NCI-H526 (cell line): Measurements from ENCODE around the gene WSCD1.

ENCODE experiments used
- DNase-seq, 2 experiments: peaks; one replicate each; lab custom pipeline; 2025; lab: John Stamatoyannopoulos, UW

WSCD1 gene

DNA sequence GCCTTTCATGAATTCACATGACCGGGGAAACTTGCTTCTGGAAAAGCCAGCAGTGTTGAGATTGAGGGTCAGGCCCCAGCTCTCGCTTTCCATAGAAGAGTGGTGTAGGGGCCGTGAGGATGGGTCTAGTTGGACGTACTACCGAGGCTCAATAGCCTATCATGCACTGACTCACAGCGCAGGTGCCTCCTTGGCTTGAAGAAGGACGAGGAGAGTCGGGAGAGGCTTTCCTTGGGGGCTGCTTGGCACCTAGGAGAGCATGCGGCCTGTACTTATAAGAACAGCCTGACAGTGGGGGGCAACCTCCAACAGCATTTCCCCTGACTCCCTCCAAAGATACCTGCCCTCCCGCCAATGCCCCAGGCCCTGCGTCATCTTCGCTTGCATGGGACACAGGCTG is 37.6 kb downstream of the WSCD1 start:
- no peak for DNase-seq

DNA sequence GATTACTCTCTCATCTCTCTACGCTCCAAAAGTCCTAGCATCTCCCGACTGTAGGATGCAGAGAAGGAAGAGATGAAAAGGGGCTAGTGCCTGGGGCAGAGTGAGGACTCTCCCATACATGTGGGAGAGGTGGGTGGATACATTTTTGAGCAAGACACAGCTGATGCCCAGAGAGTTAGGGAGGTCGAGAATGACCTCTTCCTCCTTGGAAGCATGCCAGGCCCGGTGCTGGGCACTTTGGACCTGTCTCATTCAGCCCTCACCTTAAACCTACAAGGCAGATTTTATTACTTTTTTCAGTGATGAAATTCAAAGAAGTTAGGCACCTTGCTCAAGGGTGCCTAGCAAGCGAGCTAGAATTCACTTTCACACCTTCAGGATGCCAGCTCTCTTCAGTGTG is 38.2 kb downstream of the WSCD1 start:
- DNase-seq = no peak

DNA sequence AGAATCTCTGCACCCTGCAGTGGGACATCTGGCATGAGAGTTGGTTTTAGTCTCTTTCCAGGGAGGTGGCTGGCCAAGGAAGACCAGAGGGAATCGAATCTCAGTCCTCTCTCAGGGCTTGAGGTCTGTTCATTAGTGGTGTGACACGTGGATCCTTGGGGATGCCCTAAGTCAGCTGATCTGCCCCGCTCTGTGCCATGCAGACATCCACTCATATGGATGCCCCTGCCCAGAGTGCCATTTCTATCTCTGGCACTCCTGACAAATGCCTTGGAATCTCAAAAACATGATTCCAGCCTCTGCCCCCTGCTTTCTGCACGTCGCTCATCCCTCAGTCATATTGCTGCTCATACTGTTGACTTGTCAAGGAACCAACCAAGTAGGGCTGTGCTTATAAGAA is 38.8 kb downstream of the WSCD1 start:
- DNase-seq = no peak

DNA sequence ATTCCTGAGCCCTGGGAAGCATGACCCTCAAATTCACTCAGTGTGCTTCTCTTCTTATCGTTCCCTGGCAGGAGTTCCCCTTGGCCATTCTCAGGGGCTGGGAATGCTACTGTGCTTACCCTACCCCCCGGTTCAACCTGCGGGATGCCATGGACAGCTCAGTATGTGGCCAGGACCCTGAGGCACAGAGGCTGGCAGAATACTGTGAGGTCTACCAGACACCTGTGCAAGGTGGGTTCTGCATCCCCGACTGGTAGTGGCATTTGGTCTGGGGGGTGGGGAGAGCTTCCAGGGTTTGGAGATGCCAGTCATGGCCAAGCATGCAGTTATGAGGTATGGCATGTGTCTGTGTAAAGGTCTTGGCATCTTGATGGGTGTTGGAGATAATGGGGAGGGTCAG is 39.4 kb downstream of the WSCD1 start:
- no peak for DNase-seq

DNA sequence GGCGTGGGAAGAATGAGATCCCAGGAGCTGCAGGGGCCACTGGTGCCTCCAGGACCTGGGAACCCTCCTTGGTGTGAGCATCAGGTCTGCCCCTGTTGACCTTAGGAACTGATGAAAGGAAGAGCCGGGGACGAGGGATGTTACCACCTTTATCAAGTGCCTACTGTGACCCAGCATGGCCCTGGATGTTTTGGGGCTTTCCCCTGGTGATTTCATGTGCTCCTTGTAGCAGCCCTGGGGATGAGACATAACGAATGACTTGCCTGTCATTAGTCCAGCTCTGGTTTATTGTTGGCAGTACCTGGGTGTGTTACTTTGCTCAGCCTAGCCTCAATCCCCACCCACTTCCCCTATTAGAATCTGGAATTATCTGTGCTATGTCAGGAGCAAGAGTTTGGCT is 39.9 kb downstream of the WSCD1 start:
- DNase-seq = no peak

DNA sequence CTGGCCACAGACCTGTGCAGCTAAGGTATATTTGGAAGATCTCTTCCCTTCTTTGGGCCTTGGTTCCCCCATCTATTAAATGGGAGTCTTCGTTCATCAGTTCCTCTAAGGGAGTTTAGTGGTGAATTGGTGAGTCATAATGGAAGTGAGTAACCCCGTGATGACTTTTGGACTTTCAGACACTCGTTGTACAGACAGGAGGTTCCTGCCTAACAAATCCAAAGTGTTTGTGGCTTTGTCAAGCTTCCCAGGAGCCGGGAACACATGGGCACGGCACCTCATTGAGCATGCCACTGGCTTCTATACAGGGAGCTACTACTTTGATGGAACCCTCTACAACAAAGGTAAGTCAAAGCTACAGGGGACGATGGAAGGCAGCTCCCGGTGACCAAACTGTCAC is 40.4 kb downstream of the WSCD1 start:
- no peak for DNase-seq

DNA sequence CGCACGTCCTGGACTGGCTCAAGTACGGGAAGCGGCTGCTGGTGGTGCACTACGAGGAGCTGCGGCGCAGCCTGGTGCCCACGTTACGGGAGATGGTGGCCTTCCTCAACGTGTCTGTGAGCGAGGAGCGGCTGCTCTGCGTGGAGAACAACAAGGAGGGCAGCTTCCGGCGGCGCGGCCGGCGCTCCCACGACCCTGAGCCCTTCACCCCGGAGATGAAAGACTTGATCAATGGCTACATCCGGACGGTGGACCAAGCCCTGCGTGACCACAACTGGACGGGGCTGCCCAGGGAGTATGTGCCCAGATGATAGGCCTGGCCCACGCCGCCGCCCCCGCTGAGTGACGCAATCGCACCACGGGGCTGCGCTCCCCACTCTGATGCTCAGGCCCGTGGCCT is 50.2 kb downstream of the WSCD1 start:
- no peak for DNase-seq

DNA sequence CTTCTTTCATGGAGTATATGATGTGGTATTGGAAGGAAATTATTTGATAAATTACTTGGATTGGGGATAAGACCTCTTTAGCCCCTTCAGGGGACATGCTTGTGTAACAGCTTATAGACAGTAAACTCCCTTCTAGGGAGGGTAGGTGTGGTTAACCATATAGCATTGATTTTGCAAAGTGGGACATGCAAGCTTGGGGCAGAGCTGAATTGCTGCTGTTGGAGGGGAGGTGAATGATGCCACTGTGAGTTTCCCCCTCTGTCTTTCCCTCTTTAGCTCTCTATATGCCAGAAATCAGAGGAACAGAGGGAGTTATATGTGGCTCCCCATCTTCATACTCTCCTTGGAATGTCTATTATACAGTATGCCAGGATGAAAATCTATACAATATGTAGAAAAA is 54.7 kb downstream of the WSCD1 start:
- no peak for DNase-seq

DNA sequence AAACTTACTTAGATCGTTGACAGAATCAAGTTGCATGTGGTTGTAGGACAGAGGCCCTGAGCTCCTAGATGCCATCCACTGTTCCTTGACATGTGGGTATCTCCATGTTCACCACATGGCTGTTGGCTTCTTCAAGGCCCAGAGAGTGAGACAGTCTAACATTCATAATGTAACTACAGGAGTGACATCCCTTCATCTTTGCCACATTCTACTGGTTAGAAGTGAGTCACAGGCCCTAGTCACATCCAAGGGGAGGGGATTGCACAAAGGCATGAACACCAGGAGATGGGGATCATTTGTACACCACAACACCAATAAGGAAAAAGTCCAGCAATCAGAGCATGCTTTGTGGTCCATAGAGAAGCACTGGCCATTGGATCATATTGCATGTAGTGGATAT is 56.6 kb downstream of the WSCD1 start:
- DNase-seq = no peak

DNA sequence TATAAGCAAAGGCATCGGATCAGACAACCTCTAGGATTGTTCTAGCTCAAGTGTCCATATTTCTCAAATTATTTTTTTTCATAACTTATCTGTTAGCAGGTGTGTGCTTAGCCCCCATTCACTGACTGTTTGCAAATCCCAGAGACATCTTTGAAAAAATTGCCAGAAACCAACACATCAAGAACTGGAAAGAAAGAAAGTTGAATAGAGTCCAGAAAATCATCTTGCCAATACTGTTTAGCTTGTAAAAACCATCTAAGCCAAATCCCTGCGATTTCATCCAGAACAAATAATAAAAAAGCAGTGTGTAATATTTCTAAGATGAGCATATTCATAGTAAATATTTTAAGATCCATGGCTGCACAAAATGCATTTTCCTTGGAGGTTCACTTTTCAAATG is 64.5 kb downstream of the WSCD1 start:
- DNase-seq = no peak

DNA sequence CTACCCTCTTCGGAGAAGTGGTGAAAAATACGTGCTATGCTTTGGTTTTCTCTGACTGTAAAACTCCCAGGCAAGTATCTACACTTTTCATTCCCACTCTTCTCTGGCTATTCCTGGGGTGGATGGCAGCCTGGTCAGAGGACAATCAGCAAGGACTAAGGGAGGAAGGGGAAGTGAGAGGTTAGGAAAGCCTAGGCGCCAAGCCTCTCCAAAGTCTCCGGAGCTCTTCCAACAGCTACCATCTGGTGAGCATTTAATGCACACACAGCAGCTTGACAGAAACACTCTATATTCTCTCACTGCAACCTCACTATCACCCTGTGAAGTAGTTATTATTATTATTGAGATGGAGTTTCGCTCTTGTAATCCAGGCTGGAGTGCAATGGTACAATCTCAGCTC is 65.1 kb downstream of the WSCD1 start:
- DNase-seq = no peak

DNA sequence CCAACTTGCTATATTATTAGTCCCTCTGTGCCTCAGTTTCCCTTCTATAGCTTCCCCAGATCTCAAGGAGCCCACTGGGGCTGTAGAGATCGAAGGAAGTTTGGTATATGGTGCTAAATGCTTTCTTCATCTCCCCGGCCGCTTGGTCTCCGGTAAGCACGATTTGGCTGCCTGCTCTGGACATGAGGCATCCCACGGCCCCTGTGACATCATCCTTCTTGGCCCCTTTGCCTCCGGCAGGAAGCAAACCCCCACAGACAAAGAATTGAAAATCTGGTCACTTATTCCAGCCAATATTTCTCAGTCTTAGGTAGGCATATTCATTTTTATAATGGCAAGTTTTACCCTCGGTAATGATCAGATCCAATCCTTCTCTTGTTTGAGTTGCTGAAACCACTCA is 65.8 kb downstream of the WSCD1 start:
- no peak for DNase-seq

DNA sequence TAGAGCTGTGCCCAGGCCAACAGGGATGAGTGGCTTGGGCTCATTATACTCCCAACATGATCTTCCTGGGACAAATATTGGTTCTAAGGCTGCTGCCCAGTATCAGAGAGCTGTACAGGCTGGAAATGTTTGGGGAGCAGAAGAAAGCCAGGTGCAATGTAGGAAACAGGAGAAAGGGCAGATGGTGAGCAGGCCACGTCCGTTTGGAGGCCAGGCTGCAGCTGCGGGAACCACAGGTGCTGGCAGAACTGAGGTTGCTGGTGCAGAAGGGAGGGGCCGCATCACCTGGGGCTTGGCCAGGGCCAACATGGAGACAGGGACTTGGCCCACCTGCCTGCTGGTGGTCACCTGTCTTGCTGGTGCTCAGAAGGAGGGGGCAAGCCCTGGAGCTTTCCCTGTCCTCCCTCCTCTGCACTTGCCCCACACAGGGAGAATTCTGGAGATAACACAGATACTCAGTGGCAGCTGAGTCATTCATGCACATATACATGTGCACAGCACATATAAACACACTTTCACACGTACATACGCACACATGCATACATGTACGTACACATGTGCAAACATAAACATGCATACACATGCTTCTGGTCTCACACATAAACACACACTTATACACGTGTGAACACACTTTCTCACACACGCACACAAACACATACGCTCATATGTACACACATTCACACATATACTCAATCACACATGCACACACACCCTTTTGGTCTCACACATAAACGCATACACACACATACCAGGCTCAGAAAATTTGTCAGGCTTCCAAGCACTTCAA is 67.7 kb downstream of the WSCD1 start:
- DNase-seq = peak in 1 of 2 experiments; percentile 16

DNA sequence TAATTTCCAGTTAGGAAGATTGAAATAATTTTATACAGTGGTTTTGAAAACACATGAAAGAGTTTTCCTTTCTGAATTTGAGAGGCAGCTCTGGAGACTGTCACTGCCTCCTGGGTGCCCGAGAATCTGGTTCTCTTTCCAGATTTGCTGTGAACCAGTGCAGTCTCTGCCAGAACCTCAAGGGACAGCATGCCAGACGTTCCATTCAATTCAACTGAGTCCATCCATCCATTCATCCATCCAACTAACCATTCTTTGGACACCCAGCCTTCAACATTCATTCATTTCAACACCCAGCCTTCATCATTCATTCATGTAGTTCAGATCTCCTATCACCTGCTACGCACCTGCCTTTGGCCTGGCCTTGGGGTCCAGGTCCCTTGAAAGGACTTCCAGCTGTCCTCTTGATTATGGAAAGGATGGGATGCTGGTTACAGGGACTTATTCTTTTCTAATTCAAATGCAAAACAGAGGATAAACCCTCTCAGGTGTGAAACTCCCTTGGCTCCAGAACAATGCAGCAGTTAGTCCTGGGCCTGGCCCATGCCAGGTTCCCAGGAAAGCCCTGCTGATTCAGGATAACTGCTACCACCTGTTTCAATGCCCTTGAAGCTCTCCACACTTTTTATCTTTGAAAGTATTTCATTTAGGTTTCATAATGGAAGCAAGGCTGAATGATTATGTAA is 68.7 kb downstream of the WSCD1 start:
- DNase-seq = peak; percentile 69 to 77

DNA sequence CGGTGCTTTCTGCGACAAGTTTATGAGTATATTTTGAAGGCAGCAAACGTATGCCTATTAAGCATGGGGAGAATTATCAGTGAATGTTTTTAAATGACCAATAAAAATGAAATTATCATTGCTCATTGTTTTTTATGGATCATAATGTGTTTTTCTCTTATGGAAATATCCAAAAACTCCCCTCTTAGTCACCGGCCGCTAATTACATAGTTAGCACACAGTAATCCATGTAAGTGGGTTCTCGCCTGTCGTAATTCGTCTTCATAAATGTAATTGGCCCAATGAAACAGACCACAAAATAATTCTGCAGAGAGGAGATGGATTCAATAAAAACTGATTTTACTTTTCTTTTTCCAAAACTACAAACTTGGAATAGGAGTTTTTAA is 69.3 kb downstream of the WSCD1 start:
- DNase-seq = peak in 1 of 2 experiments; percentile 10

DNA sequence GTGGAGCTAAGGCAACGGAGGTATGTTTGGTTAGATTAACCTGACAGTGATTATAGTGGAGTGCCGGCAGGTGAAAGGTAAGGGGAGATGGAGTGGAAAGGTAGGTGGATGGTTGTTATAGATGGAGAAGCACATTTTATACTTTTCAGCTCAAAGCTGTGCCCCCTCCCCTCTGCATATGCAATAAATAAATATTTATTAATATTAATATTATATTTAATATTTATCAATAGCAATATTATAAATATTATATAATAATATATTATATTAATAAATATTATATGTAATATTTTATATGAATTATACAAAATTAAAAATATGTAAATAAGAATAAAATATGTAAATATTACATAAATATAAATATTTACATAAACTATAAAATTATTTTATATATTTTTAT is 70.0 kb downstream of the WSCD1 start:
- DNase-seq = no peak

DNA sequence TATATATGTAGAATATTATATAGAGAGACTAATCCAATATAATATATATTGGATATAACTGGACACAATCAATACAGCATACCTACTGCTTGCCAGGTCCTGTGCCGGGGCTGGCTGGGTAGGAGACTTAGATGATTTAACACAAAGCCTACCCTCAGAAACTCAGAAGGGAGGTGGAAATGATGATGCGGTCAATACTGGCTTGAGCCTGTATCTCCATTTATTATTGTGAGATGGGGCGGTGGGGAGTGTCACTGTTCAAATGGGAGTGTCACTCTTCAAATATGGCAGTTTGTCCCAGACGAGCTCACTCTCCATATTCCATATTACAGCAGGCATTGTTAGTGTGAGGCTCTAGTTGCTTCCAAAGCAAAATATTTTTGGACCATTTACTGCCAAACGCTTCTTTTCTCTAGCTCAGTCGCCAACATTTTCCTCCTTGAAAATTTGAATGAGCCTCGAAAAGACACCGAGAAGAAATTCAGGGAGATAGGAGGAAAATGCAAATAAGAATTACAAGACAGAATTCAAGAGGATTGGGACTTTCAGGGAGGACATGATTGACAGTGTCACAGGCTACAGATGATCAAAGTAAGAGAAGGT is 70.7 kb downstream of the WSCD1 start:
- no peak for DNase-seq

DNA sequence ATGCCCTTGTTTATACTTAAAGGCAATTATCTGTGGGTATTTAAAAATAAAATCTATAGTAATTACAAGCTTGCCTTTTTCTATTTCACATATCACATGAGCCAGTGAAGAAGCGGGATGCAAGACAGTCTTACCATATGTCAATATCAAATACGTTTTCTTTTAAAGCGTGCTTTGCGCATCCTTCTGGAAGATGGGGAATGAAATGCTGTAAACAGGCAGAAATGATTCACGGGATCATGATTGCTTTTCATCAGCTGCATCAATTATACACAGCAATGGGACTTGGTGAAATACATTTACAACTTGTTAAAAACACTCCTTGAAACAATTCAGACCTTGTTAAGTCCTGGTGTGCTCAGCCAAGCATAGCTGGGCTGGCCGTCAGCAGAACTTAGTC is 72.5 kb downstream of the WSCD1 start:
- DNase-seq = no peak

DNA sequence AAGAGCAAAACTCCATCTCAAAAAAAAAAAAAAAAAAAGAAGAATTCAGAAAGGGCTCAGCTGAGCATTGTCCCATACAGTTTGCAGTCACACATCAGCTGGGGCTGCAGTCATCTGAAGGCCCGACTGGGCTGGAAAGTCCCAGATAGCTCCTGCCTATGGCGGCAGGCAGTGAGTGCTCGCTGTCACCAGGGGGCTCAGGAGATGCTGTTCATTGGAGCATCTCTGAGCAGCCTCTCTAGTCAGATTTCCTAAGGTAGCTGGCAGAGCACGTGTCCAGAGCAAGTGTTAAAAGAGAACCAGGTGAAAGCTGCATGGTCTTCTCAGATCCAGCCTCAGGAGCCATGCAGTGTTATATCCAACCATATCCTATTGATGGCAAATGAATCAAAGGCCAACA is 75.8 kb downstream of the WSCD1 start:
- no peak for DNase-seq

DNA sequence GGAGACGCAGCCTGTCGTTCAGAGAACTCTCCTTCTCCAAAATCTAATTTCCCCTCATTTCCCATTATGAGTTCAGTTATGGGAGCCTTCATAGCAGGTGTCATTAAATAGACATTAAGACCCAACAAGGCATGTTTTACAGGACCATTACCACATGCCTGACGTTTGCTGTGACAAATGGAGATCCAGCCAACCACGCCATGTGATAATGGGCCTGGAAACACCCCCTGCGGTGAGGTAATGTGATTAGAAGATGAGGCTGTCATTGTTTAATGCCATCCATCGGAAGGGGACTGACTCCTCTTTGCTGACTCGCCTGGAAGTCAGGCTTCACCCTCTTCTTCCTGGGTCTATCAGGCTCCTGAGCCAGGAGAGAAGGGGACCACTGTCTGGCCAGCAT is 76.9 kb downstream of the WSCD1 start:
- DNase-seq = no peak

DNA sequence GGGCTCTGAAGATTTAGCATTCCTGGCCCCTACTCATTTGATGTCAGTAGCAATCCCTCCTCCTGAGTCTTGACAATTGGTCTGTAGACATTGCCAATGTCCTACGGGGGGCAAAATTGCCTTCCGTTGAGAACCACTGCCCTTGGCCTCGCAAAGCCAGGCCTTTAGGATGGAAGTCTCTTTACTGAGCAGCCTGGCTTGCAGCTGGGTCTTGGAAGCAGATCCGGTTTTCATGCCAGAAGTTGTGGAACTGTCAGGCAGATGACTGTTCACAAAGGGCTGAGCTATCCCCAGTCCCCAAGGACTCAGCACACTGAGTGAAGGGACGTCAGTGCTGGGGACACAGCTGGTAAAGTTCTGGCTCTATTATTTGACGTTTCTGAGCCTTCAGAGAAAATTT is 83.2 kb downstream of the WSCD1 start:
- DNase-seq = peak; percentile 78 to 79

DNA sequence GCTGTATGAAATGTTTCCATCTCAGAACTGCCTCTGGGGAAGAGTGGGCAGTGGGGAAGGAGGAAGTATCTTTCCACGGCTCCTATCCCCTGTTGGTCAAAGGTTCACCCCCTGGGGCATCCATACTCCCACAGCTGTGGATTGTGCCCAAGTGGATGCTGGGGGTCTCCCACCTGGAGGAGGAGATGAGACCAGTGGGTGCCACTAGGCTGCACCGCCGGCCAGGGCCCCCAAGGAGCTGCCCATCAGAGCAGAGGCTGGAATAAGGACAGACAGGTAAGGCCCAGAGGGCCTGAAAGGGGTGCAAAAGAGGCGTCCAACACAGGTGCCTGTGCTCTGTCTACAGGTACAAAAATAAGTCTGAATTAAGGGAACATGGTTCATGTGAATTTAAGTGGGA is 87.5 kb downstream of the WSCD1 start:
- no peak for DNase-seq

DNA sequence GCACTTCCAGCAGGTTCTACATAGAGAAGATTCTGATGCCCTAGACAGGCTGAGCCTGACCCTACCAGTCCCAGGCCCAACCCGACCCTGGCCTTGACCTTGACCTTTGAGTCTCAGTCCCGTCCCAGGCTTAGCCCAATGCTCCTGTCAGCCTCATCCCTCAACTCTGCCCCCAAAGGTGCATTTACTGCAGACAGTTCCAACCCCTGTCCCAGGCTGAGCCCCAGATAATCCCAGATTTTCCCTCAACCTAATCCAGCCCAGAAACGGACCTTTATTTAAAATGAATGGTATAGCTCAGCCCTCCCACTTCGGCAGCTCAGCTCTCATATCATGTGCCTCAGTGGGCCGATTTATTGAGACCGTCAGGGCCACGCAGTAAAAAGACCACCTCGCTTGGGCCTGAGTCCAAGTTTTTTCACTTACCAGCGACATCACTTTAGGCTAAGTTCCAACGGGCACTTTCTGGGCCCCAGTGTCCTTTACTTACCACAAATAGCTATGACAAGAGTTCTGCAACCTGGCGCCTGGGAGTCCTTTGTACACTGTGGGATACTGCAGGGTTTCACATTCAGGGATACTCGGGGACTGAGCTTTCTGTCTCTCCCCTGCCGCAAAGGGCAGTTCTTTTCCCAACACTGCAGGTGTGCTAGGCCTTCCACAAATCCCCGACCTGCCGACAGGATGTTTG is 89.5 kb downstream of the WSCD1 start:
- DNase-seq = no peak
